HepG2 (cell line): ENCODE data around the gene PPM1M. TPM values are rescaled to one million over a fixed set of nuclear protein-coding genes. Genes with fewer than 3 reads are reported as not detected.

Experiments used
- E2F5 ChIP-seq: sonication (generic); formaldehyde crosslinking; conservative IDR thresholded peaks from 2 replicates; pipeline ENCODE4 v1.4.0; 2020; ENCODE audit warnings: missing genetic modification reagents
- HINFP ChIP-seq: sonication (generic); formaldehyde crosslinking; IDR thresholded peaks from 2 replicates; pipeline ENCODE4 v1.4.0; 2020; ENCODE audit warnings: low read depth, mild to moderate bottlenecking, missing genetic modification reagents
- HNRNPH1 ChIP-seq: fragments of 200-400 bp; formaldehyde crosslinking; optimal IDR thresholded peaks from 2 replicates; pipeline ENCODE3; 2017; ENCODE audit warnings: mild to moderate bottlenecking, low read depth, low read length
- KDM5A ChIP-seq: fragments of 200-600 bp; sonication (generic); IDR thresholded peaks from 2 replicates; pipeline ENCODE4 v1.7.0; 2018; ENCODE audit warnings: antibody characterized with exemption, mild to moderate bottlenecking, low read length, borderline replicate concordance
- RFX5 ChIP-seq: IDR thresholded peaks from 2 replicates; pipeline ENCODE4 v1.6.1; 2011; ENCODE audit warnings: low read depth, low read length, improper control_type of control experiment
- RFXAP ChIP-seq: sonication (generic); formaldehyde crosslinking; IDR thresholded peaks from 2 replicates; pipeline ENCODE4 v1.4.0; 2020; ENCODE audit warnings: missing genetic modification reagents, borderline replicate concordance
- RNF219 ChIP-seq: sonication (generic); formaldehyde crosslinking; IDR thresholded peaks from 2 replicates; pipeline ENCODE4 v1.5.0; 2020; ENCODE audit warnings: mild to moderate bottlenecking, missing genetic modification reagents
- SMARCC2 ChIP-seq: fragments of 450-650 bp; IDR thresholded peaks from 2 replicates; pipeline ENCODE4 v1.6.1; 2017; ENCODE audit warnings: antibody characterized with exemption, mild to moderate bottlenecking
- SP1 ChIP-seq, 2 experiments: fragments of 450-650 bp in 1 of 2; sonication (generic) in 1 of 2; formaldehyde crosslinking in 1 of 2; IDR thresholded peaks; 2 replicates each; pipeline versions ENCODE4 v1.4.0 to v1.6.1; 2016 to 2020; ENCODE audit warnings: missing genetic modification reagents in 1 of 2
- TAF15 ChIP-seq: fragments of 200-400 bp; formaldehyde crosslinking; IDR thresholded peaks from one replicate; pipeline ENCODE4 v1.6.1; 2018; ENCODE audit warnings: mild to moderate bottlenecking, low read depth, low read length; ENCODE audit not compliant: poor library complexity, severe bottlenecking
- TEAD3 ChIP-seq: optimal IDR thresholded peaks from 2 replicates; pipeline ENCODE3; 2016; ENCODE audit warnings: borderline replicate concordance
- ZFP37 ChIP-seq: sonication (generic); formaldehyde crosslinking; IDR thresholded peaks from 2 replicates; pipeline ENCODE4 v1.4.0; 2020; ENCODE audit warnings: missing genetic modification reagents, borderline replicate concordance
- ZKSCAN8 ChIP-seq: IDR thresholded peaks from 2 replicates; pipeline ENCODE4 v1.6.1; 2016; ENCODE audit warnings: borderline replicate concordance, missing genetic modification reagents, missing compliant biosample characterization
- ZNF18 ChIP-seq: sonication (generic); formaldehyde crosslinking; IDR thresholded peaks from 2 replicates; pipeline ENCODE4 v1.8.0; 2022; ENCODE audit warnings: mild to moderate bottlenecking, missing genetic modification reagents; ENCODE audit not compliant: insufficient replicate concordance
- ZNF180 ChIP-seq: sonication (generic); formaldehyde crosslinking; IDR thresholded peaks from 2 replicates; pipeline ENCODE4 v1.4.0; 2020; ENCODE audit warnings: low read depth, missing genetic modification reagents, borderline replicate concordance
- ZNF503 ChIP-seq: sonication (generic); formaldehyde crosslinking; IDR thresholded peaks from 2 replicates; pipeline ENCODE4 v1.4.0; 2020; ENCODE audit warnings: missing genetic modification reagents
- ZNF530 ChIP-seq: sonication (generic); formaldehyde crosslinking; IDR thresholded peaks from 2 replicates; pipeline ENCODE4 v1.5.0; 2020; ENCODE audit warnings: low read depth, mild to moderate bottlenecking, missing genetic modification reagents
- ZNF563 ChIP-seq: sonication (generic); formaldehyde crosslinking; IDR thresholded peaks from 2 replicates; pipeline ENCODE4 v1.8.0; 2022; ENCODE audit warnings: mild to moderate bottlenecking, moderate library complexity, missing genetic modification reagents
- ZNF577 ChIP-seq: sonication (generic); formaldehyde crosslinking; IDR thresholded peaks from 2 replicates; pipeline ENCODE4 v1.4.0; 2020; ENCODE audit warnings: mild to moderate bottlenecking, low read depth, missing genetic modification reagents, borderline replicate concordance
- polyA plus RNA-seq, 8 experiments: library from polyadenylated mRNA; depleted of rRNA in 3 of 8; stranded (reverse) in 7 of 8; unstranded in 1 of 8; fragments of >200 nt; fragmentation: Illumina TruSeq in 4 of 8; extraction: Trizol in 4 of 8; gene quantifications; 2 replicates each; pipeline versions ENCODE4 v1.2.1 to v1.2.3, GENCODE V29; 2011 to 2016; ENCODE audit warnings: low read depth in 4 of 8, missing spikeins in 1 of 8, mixed read lengths in 1 of 8; ENCODE audit not compliant: insufficient read depth in 1 of 8
- total RNA-seq, 5 experiments: library from RNA; depleted of rRNA; stranded (reverse); fragments of >200 nt; fragmentation: Illumina TruSeq; extraction: Trizol; gene quantifications; 2 replicates each; pipeline ENCODE4 v1.2.3, GENCODE V29; 2016; ENCODE audit warnings: low read depth in 1 of 5

Gene PPM1M
- total and polyA plus RNA-seq, 2 of the 13 experiments (the other 11 are each of a cell fraction or from before 2014, with no cell fraction given), result 2.5 to 5.9 TPM

- TF ChIP-seq RFX5, result no peak
- TF ChIP-seq TAF15, result no peak
- TF ChIP-seq RFXAP (CRISPR knock-in tag), result 0 out of 2 replicates have a peak, but pooled peaks have one; percentile 18
- TF ChIP-seq ZNF530 (CRISPR knock-in tag), result no peak
- no peak for TF ChIP-seq ZNF180 (CRISPR knock-in tag)
- peak; percentile 67 for TF ChIP-seq KDM5A
- TF ChIP-seq ZFP37 (CRISPR knock-in tag), result no peak
- TF ChIP-seq ZNF503 (CRISPR knock-in tag), result no peak; the same call in 1 of the 2 replicates
- TF ChIP-seq ZKSCAN8, result peak; percentile 65; the same call in 1 of the 2 replicates
- no peak for TF ChIP-seq HNRNPH1
- TF ChIP-seq E2F5 (CRISPR knock-in tag), result 0 out of 2 replicates have a peak, but pooled peaks have one; percentile 1
- TF ChIP-seq ZNF18 (CRISPR knock-in tag), result no peak
- TF ChIP-seq ZNF563 (CRISPR knock-in tag), result peak; percentile 49; the same call in 1 of the 2 replicates
- no peak for TF ChIP-seq SMARCC2
- TF ChIP-seq TEAD3 (CRISPR knock-in tag), result no peak
- TF ChIP-seq ZNF577 (CRISPR knock-in tag), result no peak
- no peak for TF ChIP-seq RNF219 (CRISPR knock-in tag)
- TF ChIP-seq HINFP (CRISPR knock-in tag), result peak; percentile 63; the same call in 1 of the 2 replicates
- no peak for TF ChIP-seq SP1 (IDR thresholded peaks at IDR 0.05)
- TF ChIP-seq SP1 (CRISPR knock-in tag; IDR thresholded peaks at IDR 0.05), result no peak; the same call in 1 of the 2 replicates
Observed at GRCh38 chr3:52238761-52239701, 6.5 kb upstream of the PPM1M start, which contains the start of gene TWF2 (continued).
